ENCODE results near the gene QDPR.
A peak's percentile ranks its signal among the peaks of the same experiment; 100 is the strongest.

Gene QDPR

DNA sequence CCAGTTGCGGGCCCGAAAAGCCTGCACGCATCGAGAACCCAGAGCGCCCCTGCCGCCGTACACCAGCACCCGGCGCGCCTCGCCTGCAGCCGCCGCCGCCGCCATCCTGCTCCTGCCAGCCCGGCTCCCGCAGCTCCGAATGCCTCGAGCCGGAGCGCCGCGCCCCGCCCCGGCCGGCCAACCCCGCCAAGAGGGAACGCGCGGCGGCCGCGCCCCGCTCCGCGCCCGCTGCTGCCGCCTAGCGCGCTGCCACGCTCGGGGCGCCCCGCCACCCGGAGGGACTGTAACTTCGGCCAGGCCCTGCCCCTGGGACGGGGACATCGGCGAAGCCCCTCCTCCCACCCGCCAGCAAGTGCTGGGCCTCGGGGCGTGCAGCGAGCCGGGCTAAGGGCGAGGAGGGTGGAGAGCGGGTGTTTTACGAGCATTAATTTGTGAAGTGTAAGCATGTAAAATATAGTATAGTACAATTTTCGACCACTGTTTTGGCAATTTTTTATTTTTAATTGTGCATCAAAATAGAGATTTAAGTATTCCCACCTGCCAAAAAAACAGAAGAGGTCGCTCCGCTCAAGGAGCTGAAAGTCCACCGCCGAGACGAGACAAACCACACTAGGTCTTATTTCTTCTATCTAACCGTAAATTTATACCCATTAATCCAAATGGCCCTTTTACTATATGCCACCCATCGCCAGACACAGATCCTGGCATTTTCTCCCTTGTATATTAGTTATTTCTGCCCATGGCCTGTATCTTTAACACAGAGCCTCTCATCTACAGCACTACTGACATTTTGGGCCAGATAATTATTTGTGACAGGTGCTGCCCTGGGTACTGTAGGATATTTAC lies at the start of gene QDPR:
Gene QDPR, minus strand, starts transcription at position 141 of the 846 bp plus-strand sequence. Its CDS starts 36 bp downstream, at position 105.
- TF ChIP-seq, protein P1, sequence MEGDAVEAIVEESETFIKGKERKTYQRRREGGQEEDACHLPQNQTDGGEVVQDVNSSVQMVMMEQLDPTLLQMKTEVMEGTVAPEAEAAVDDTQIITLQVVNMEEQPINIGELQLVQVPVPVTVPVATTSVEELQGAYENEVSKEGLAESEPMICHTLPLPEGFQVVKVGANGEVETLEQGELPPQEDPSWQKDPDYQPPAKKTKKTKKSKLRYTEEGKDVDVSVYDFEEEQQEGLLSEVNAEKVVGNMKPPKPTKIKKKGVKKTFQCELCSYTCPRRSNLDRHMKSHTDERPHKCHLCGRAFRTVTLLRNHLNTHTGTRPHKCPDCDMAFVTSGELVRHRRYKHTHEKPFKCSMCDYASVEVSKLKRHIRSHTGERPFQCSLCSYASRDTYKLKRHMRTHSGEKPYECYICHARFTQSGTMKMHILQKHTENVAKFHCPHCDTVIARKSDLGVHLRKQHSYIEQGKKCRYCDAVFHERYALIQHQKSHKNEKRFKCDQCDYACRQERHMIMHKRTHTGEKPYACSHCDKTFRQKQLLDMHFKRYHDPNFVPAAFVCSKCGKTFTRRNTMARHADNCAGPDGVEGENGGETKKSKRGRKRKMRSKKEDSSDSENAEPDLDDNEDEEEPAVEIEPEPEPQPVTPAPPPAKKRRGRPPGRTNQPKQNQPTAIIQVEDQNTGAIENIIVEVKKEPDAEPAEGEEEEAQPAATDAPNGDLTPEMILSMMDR (IDR thresholded peaks at IDR 0.05; ENCODE audit: extremely low read depth, insufficient read depth, missing control alignments), result peak; percentile 63
- in situ Hi-C loops (cut with MboI; ENCODE audit: low pct_unique_long_range_greater_than_20kb, low sequenced_read_pairs, unreplicated experiment), result no loop called here
- DNase-seq (ENCODE audit: low spot score), result peak; percentile 89

DNA sequence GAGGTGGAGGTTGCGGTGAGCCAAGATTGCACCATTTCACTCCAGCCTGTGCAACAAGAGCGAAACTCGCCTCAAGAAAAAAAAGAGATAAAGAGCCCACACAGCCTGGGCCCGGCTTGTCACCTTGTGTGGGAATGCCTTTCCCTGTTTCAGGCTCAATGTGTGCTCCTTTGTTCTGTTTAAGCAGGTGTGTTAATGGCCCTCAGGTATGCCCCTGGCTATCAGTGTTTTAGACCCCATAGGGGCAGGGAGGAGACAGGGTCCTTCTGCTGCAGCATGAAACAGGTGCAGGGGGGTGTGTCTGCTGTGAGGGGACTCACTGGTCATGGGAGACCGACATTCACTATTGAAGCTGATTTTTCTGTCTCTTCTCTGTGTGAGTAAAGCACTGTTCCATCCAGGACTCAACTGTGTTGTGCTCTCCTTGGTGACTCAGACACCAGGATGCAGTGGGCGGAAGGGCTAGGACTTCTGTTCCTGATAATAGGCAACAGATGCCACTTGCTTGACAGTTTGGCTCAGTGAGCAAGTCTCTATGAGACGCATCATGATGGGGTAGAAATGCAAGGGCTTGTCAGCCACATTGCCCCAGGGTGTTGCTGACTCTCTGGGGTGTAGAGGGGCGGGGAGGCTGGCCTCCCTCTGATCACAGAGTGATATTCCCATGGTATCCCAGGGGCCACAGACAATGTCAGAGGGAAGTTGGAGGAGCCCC lies 49.5 kb upstream of the QDPR start:
- TF ChIP-seq, protein P1 (IDR thresholded peaks at IDR 0.05; ENCODE audit: extremely low read depth, insufficient read depth, missing control alignments), result no peak
- no peak for DNase-seq (ENCODE audit: low spot score)
- in situ Hi-C loops (cut with MboI; ENCODE audit: low pct_unique_long_range_greater_than_20kb, low sequenced_read_pairs, unreplicated experiment), result loop anchor here (25.0 kb wide), 1 partner anchor 476 kb away; no protein-coding TSS in a partner anchor

DNA sequence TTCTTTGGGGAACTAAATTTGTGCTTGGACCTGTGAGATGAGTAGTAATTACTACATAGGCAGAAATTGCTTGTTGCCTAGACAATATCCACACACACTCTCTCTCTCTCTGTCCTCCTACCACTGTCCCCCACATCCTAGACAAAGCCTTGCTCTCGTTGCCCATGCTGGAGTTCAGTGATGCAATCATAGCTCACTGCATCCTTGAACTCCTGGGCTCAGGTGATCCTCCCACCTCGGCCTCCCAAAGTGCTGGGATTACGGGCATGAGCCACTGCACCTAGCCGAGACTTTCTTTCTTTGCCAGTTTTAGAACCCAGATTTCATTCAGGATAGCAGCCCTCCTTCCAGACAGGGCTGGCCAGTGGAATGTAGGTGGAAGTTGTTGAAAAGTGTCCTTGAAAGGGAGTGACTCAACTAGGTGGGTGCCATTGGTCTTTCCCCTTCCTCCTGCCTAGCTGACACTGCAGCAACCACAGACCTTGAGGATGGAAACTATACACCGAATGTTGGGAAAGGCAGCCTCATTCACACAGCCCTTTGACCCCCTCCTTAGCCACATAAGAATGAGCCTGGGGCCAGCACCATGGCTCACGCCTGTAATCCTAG lies 48.3 kb upstream of the QDPR start:
- DNase-seq (ENCODE audit: low spot score), result no peak
- in situ Hi-C loops (cut with MboI; ENCODE audit: low pct_unique_long_range_greater_than_20kb, low sequenced_read_pairs, unreplicated experiment), result loop anchor here (25.0 kb wide), 1 partner anchor 477 kb away; no protein-coding TSS in a partner anchor
- TF ChIP-seq, protein P1 (IDR thresholded peaks at IDR 0.05; ENCODE audit: extremely low read depth, insufficient read depth, missing control alignments), result no peak

DNA sequence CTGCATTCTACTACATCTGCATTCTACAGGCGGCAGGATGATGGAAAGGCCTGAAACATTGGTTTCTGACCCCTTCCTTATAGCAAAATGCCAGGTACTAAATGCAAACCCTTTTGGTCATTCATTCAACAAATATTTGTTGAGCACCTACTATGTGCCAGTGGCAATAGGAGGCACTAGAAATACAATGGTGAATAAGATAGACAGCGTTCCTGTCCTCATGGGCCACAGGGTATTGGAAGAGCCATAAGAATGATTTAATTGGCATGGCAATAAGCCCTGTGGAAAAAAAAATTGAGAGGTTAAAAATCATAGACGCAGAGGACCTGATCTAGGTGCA lies 47.8 kb upstream of the QDPR start:
- in situ Hi-C loops (cut with MboI; ENCODE audit: low pct_unique_long_range_greater_than_20kb, low sequenced_read_pairs, unreplicated experiment), result loop anchor here (10.0 to 25.0 kb wide), 2 partner anchors 245 to 478 kb away; no protein-coding TSS in a partner anchor
- no peak for DNase-seq (ENCODE audit: low spot score)
- TF ChIP-seq, protein P1 (IDR thresholded peaks at IDR 0.05; ENCODE audit: extremely low read depth, insufficient read depth, missing control alignments), result no peak

DNA sequence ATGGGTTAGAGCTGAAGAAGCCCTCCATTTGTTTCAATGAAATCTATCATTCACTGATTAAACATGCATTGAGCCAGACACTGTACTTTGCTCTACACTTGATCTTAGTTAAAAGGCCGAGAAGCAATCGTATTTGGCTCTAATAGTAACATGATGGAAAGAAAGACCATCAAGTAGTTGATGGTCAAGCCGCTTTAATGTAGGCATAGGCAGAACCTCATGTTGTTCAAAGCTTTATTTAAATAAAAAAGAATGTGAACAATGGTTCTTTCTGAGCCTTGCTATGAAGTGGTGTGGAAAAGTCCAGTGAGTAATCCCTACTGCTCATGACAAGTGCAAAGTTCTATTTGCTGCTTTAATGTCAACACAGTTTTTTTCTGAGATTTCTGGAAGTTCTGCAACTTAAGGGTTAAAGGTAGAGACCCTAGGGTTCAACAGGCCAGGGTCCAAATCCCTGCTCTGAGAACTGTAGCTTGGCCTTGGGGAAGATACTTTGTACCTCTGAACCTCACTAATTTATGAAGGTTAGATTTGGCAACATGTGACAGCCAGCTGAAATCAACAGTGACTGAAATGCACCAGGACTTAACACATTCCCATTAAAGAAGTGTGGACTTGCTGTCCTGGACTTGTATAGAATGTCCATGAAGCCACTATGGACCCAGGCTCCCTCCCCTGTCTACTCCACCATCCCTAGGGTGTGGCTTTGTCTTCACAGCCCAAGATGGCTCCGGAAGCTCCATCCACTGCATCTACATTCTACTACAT lies 47.2 kb upstream of the QDPR start:
- TF ChIP-seq, protein P1 (IDR thresholded peaks at IDR 0.05; ENCODE audit: extremely low read depth, insufficient read depth, missing control alignments), result no peak
- DNase-seq (ENCODE audit: low spot score), result no peak
- in situ Hi-C loops (cut with MboI; ENCODE audit: low pct_unique_long_range_greater_than_20kb, low sequenced_read_pairs, unreplicated experiment), result loop anchor here (10.0 to 25.0 kb wide), 2 partner anchors 246 to 478 kb away; no protein-coding TSS in a partner anchor

All from GM13977 (cell line).